ENCODE results near the gene ACAP3.

- TF ChIP-seq CTCF (IDR thresholded peaks at IDR 0.05) (no peak), POLR2A (IDR thresholded peaks at IDR 0.05) (no peak)
Observed at GRCh38 chr1:1275836-1276235, 31.9 kb downstream of the ACAP3 start.

Measured in lower leg skin (tissue), 3 donors.